ENCODE results near the gene FAM162A.
"Not testable (repeated sequence)": the region's sequence is repeated elsewhere in the genome, so short reads cannot be mapped to it uniquely, and the experiment has no call there.

DNA sequence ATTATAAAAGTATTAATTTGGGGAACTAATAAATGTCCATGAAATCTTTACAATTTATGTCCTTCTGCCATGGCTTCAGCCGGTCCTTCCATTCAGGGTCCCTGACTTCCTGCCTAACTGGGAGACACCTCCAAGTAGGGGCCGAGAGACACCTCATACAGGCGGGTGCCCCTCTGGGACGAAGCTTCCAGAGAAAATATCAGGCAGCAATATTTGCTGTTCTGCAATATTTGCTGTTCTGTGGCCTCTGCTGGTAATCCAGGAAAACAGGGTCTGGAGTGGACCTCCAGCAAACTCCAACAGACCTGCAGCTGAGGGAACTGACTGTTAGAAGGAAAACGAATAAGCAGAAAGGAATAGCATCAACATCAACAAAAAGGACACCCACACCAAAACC lies 60.5 kb downstream of the FAM162A start:
- not testable (repeated sequence) for TF ChIP-seq CTCF, POLR2A (IDR thresholded peaks at IDR 0.05)

All from Peyer's patch (tissue), 4 donors.